Fibroblast of villous mesenchyme (primary cell): ENCODE results near the gene CAMKMT. TPM values are rescaled to one million over a fixed set of nuclear protein-coding genes. Genes with fewer than 3 reads are reported as not detected.

Experiments
- DNase-seq: peaks from one replicate; pipeline ENCODE4 v3.0.0-alpha.2; 2010; ENCODE audit warnings: low read depth
- H3K4me3 ChIP-seq: 2 replicates; pipeline ENCODE4 v1.5.1; 2011; ENCODE audit warnings: low read depth, mild to moderate bottlenecking, low read length
- total RNA-seq: library from RNA; depleted of rRNA; stranded (reverse); fragments of >200 nt; gene quantifications from 2 replicates; pipeline ENCODE4 v1.2.3, GENCODE V29; 2012
- TF ChIP-seq, protein P1 (sequence below): IDR thresholded peaks from 2 replicates; pipeline ENCODE4 v1.5.1; 2012; ENCODE audit warnings: low read depth, mild to moderate bottlenecking, low read length; ENCODE audit not compliant: insufficient read depth

Gene CAMKMT
- total RNA-seq, 1 donor = 9.9 TPM

DNA sequence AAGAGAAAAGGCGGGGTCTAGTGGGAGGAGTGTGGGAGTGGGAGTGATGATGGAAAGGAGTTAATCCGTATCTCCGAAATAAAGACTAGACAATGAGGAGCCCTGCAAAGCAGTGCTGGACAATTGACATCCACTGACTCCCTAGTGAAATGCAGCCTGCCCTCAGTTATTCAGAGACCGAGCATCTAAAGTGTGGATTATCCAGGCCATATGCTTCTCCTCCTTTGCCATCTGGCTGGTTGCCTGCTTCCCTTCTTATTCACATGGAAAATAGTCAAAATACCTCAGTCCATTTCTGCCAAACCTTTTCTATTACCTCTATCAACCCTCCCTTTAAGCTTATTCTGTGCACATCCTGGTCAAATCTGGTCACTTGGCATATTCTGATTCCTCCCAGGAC is 291.0 kb downstream of the CAMKMT start:
- TF ChIP-seq, protein P1, sequence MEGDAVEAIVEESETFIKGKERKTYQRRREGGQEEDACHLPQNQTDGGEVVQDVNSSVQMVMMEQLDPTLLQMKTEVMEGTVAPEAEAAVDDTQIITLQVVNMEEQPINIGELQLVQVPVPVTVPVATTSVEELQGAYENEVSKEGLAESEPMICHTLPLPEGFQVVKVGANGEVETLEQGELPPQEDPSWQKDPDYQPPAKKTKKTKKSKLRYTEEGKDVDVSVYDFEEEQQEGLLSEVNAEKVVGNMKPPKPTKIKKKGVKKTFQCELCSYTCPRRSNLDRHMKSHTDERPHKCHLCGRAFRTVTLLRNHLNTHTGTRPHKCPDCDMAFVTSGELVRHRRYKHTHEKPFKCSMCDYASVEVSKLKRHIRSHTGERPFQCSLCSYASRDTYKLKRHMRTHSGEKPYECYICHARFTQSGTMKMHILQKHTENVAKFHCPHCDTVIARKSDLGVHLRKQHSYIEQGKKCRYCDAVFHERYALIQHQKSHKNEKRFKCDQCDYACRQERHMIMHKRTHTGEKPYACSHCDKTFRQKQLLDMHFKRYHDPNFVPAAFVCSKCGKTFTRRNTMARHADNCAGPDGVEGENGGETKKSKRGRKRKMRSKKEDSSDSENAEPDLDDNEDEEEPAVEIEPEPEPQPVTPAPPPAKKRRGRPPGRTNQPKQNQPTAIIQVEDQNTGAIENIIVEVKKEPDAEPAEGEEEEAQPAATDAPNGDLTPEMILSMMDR = no peak
- no peak for DNase-seq
- H3K4me3 ChIP-seq = no peak overlapping the region

DNA sequence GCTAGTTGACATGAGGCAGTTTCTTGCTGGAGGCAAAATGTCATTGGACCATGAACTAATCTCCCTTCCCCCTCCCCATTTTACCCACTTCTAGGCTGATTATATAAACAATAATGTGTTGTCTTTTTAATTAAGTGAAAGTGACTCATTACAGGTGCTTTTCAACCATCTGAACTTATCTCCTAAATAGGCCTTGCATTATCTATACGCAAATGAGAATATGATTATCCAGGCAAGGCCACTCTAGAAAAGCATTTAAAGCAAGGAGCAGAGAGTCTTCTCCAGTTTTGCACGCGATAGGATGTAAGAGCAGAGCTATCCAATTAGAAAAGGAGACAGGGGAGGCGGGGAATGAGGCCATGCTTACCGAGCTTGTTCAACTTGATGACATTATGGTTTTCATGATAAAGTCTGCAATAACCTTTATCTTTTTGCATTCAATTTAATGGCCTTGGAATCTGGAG is 293.7 kb downstream of the CAMKMT start:
- DNase-seq = no peak
- TF ChIP-seq, protein P1 = no peak
- H3K4me3 ChIP-seq = no peak overlapping the region

DNA sequence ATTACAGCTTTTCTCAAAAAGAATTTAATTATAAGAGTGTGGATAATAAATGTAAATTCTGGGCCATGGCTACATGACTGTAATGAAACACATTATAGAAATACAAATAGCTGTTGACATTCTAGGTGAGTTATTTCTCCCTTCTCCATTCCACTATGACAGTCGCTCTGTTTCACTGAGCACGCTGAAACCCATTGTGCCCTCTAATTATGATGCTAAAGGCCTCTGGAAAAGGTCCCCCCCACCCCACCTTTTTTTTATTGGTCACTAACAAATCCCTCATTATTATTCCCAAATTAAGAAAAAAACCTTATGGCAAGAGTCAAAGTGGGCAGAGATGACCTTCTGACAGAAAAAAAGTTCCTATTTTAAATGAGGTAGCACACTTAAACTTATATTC is 294.7 kb downstream of the CAMKMT start:
- no peak for DNase-seq
- TF ChIP-seq, protein P1 = no peak
- H3K4me3 ChIP-seq = no peak overlapping the region

DNA sequence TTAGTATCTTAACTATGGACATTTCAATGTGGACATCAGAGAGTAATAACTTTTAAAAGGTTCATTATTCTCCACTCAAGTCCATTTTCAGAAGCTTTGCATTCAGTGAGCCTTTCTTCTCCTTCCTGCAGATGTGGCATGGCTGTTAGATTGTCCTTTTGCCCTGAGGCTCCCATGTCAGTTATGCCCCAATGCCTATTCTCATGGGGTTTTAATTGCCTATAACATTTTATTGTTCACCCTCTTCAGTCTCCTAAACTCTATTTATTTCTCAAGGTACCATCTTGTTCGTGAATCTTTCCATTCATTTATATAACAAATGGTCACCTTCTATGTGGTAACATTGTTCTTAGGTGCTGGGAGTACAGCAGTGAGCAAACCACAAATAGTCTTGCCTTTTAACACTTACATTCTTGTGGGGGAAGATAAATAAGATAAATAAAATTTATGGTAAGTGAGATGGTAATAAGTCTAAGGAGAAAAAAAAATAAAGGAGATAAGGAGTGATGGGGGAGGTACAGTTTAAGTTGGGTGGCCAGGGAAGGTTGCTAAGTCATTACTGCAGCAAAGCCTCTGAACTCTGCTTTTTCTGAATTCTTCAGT is 301.8 kb downstream of the CAMKMT start:
- DNase-seq = no peak
- H3K4me3 ChIP-seq = no peak overlapping the region
- TF ChIP-seq, protein P1 = no peak

DNA sequence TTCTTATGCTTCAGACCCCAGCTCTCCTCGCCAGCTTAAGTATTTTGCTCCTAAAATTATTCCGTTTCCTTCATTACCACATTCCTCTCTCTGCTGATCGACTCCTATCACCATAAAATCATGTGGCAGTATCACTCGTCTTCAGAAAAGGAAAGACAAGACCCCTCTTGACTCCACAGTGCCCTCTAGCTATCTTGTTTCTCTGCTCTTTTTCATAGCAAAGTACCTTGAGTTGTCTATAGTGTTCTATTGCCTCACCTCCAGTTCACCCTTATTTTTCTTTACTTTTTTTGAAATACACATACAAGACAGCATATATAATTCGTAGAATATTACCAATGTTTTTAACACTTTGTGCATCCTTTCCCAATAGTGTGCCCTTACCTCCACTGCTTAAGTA is 306.6 kb downstream of the CAMKMT start:
- no peak for DNase-seq
- no peak overlapping the region for H3K4me3 ChIP-seq
- TF ChIP-seq, protein P1 = peak; percentile 36

DNA sequence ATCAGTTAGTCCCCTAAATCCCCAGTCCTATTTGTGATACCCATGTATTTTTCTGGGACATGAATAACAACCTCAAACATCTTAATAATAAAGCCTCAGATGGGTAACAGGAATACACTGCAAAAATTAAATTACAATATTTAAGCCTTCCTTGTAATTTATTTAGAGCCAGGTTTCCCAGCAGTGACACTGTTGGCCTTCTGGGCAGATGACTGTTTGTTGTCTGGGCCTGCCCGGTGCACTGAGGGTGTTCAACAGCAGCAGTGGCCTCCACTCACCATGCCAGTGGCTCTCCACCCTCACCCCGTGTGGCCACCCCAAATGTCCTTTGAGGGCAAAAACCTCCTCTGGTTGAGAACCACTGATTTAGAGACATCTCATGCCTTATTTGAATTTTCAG is 309.5 kb downstream of the CAMKMT start:
- TF ChIP-seq, protein P1 = no peak
- no peak for DNase-seq
- no peak overlapping the region for H3K4me3 ChIP-seq

DNA sequence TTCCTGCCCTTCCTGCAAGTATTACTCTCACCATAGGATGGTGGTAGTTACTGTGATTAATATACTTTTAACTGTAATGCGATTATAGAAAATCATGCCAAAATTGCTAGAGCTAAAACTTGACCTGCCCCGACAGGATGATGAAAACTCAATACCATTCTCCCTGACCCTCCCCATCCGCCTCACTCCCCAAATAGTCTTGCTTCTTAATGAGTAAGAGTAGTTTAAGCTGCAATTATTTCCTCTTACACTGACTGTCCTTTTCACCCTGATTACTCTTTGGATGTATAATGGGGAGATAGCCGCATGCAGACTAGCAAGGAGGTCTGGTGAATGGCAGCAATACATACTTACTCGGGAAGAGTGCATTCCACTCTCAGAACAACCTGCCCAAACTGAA is 310.2 kb downstream of the CAMKMT start:
- TF ChIP-seq, protein P1 = no peak
- no peak overlapping the region for H3K4me3 ChIP-seq
- DNase-seq = no peak
